Astrocyte (in vitro differentiated cells and primary cell): ENCODE measurements around the gene NCOA5. TPM values are rescaled to one million over a fixed set of nuclear protein-coding genes. Genes with fewer than 3 reads are reported as not detected.
A peak's percentile ranks its signal among the peaks of the same experiment; 100 is the strongest.

ENCODE experiments used
- DNase-seq: peaks from one replicate; pipeline ENCODE4 v3.0.0-alpha.2; 2010; ENCODE audit warnings: low read depth
- FAIRE-seq: peaks from 2 replicates; lab custom pipeline; 2011; peaks lifted over from hg19 to GRCh38; lab: Jason Lieb, UNC
- H2AFZ ChIP-seq: 2 replicates; pipeline ENCODE4 v1.6.0; 2012; ENCODE audit warnings: low read depth, low read length, inconsistent platforms
- H3K27ac ChIP-seq: 2 replicates; pipeline ENCODE4 v1.5.1; 2011; ENCODE audit warnings: low read depth, low read length, inconsistent platforms
- H3K27me3 ChIP-seq: 2 replicates; pipeline ENCODE4 v1.6.0; 2011; ENCODE audit warnings: low read length, inconsistent platforms; ENCODE audit not compliant: insufficient read depth
- H3K36me3 ChIP-seq: 2 replicates; pipeline ENCODE4 v1.5.1; 2011; ENCODE audit warnings: low read length, inconsistent platforms; ENCODE audit not compliant: insufficient read depth
- H3K4me1 ChIP-seq: 2 replicates; pipeline ENCODE4 v1.5.1; 2011; ENCODE audit warnings: low read length, inconsistent platforms; ENCODE audit not compliant: insufficient read depth
- H3K4me2 ChIP-seq: 2 replicates; pipeline ENCODE4 v1.6.0; 2012; ENCODE audit warnings: low read length, inconsistent platforms
- H3K4me3 ChIP-seq: 2 replicates; pipeline ENCODE4 v1.5.1; 2011; ENCODE audit warnings: low read depth, mild to moderate bottlenecking, low read length, inconsistent platforms; ENCODE audit not compliant: insufficient read depth
- H3K79me2 ChIP-seq: 2 replicates; pipeline ENCODE4 v1.6.0; 2012; ENCODE audit warnings: mild to moderate bottlenecking, low read length, inconsistent platforms; ENCODE audit not compliant: insufficient read depth
- H3K9ac ChIP-seq: 2 replicates; pipeline ENCODE4 v1.6.0; 2012; ENCODE audit warnings: mild to moderate bottlenecking, low read length, inconsistent platforms
- H3K9me3 ChIP-seq: 2 replicates; pipeline ENCODE4 v1.5.1; 2012; ENCODE audit warnings: low read depth, mild to moderate bottlenecking, low read length, inconsistent platforms; ENCODE audit not compliant: insufficient read depth
- H4K20me1 ChIP-seq: 2 replicates; pipeline ENCODE4 v1.6.0; 2012; ENCODE audit warnings: low read length, inconsistent platforms; ENCODE audit not compliant: insufficient read depth
- H3K27ac Mint-ChIP-seq: one replicate; pipeline ENCODE4 v1.8.0; 2021; ENCODE audit warnings: mild to moderate bottlenecking, mixed read lengths; ENCODE audit not compliant: unreplicated experiment
- H3K27me3 Mint-ChIP-seq: one replicate; pipeline ENCODE4 v1.8.0; 2021; ENCODE audit warnings: low read depth, mixed read lengths; ENCODE audit not compliant: unreplicated experiment
- H3K36me3 Mint-ChIP-seq: one replicate; pipeline ENCODE4 v1.8.0; 2021; ENCODE audit warnings: low read depth, mixed read lengths; ENCODE audit not compliant: unreplicated experiment
- H3K4me1 Mint-ChIP-seq: one replicate; pipeline ENCODE4 v1.8.0; 2021; ENCODE audit warnings: low read depth, mixed read lengths; ENCODE audit not compliant: unreplicated experiment
- H3K4me3 Mint-ChIP-seq: one replicate; pipeline ENCODE4 v1.8.0; 2021; ENCODE audit warnings: mild to moderate bottlenecking, moderate library complexity, mixed read lengths; ENCODE audit not compliant: unreplicated experiment
- H3K9me3 Mint-ChIP-seq: one replicate; pipeline ENCODE4 v1.8.0; 2021; ENCODE audit warnings: mild to moderate bottlenecking, mixed read lengths; ENCODE audit not compliant: unreplicated experiment
- CTCF ChIP-seq: IDR thresholded peaks from 2 replicates; pipeline ENCODE4 v1.5.1; 2011; ENCODE audit warnings: low read depth, mild to moderate bottlenecking, inconsistent platforms, low read length, moderate library complexity; ENCODE audit not compliant: insufficient read depth
- EZH2 ChIP-seq: IDR thresholded peaks from 2 replicates; pipeline ENCODE4 v1.6.1; 2012; ENCODE audit warnings: mild to moderate bottlenecking, low read length, inconsistent platforms; ENCODE audit not compliant: insufficient read depth
- total RNA-seq: library from RNA; stranded (reverse); gene quantifications from 2 replicates; pipeline ENCODE4 v1.2.1, GENCODE V29; 2021

Gene NCOA5
- total RNA-seq, 1 donor from 2014 or later: 20.7 TPM

- H3K27me3 Mint-ChIP-seq: peaks cover 83% of the 10 kb centered on the region
- TF ChIP-seq EZH2 (no peak), CTCF (no peak)
- Histone ChIP-seq H3K27me3 (peaks cover 10% of the 10 kb centered on the region), H3K4me1 (no peaks in the 10 kb centered on the region), H3K36me3 (no peaks in the 10 kb centered on the region), H3K27ac (no peak overlapping the region), H3K4me2 (no peak overlapping the region), H4K20me1 (peaks cover 3% of the 10 kb centered on the region), H3K4me3 (no peak overlapping the region), H2AFZ (no peak overlapping the region), H3K79me2 (no peaks in the 10 kb centered on the region), H3K9ac (no peak overlapping the region), H3K9me3 (no peaks in the 10 kb centered on the region)
- no peak overlapping the region for H3K4me3 Mint-ChIP-seq
- FAIRE-seq (no peak), DNase-seq (no peak)
- peaks cover 5% of the 10 kb centered on the region for H3K36me3 Mint-ChIP-seq
- no peak overlapping the region for H3K27ac Mint-ChIP-seq
- H3K4me1 Mint-ChIP-seq: no peaks in the 10 kb centered on the region
- peaks cover 8% of the 10 kb centered on the region for H3K9me3 Mint-ChIP-seq
Observed at GRCh38 chr20:46043556-46043955, 46.2 kb downstream of the NCOA5 start.

- Histone ChIP-seq H3K4me2 (no peak overlapping the region), H3K4me3 (no peak overlapping the region), H3K27ac (no peak overlapping the region), H2AFZ (no peak overlapping the region), H3K4me1 (no peaks in the 10 kb centered on the region), H4K20me1 (peaks cover 3% of the 10 kb centered on the region), H3K9ac (no peak overlapping the region), H3K79me2 (no peaks in the 10 kb centered on the region), H3K36me3 (no peaks in the 10 kb centered on the region), H3K9me3 (no peaks in the 10 kb centered on the region), H3K27me3 (peaks cover 10% of the 10 kb centered on the region)
- FAIRE-seq (no peak), DNase-seq (peak; percentile 10)
- peaks cover 6% of the 10 kb centered on the region for H3K36me3 Mint-ChIP-seq
- H3K9me3 Mint-ChIP-seq: peaks cover 9% of the 10 kb centered on the region
- H3K27ac Mint-ChIP-seq: no peak overlapping the region
- H3K27me3 Mint-ChIP-seq: peaks cover 80% of the 10 kb centered on the region
- no peaks in the 10 kb centered on the region for H3K4me1 Mint-ChIP-seq
- no peak overlapping the region for H3K4me3 Mint-ChIP-seq
- TF ChIP-seq EZH2: no peak
- no peak for TF ChIP-seq CTCF
Observed at GRCh38 chr20:46040902-46041535, 48.7 kb downstream of the NCOA5 start.

- peaks cover 13% of the 10 kb centered on the region for H3K9me3 Mint-ChIP-seq
- H3K4me3 ChIP-seq: no peak overlapping the region
- no peaks in the 10 kb centered on the region for H3K4me1 Mint-ChIP-seq
- H3K9ac ChIP-seq: no peak overlapping the region
- TF ChIP-seq CTCF: no peak
- TF ChIP-seq EZH2: no peak
- no peaks in the 10 kb centered on the region for H3K9me3 ChIP-seq
- no peaks in the 10 kb centered on the region for H3K4me1 ChIP-seq
- H3K4me2 ChIP-seq: no peak overlapping the region
- DNase-seq (no peak), FAIRE-seq (no peak)
- H4K20me1 ChIP-seq: peaks cover 3% of the 10 kb centered on the region
- H3K27ac ChIP-seq: no peak overlapping the region
- H2AFZ ChIP-seq: no peak overlapping the region
- H3K4me3 Mint-ChIP-seq: no peak overlapping the region
- H3K36me3 ChIP-seq: no peaks in the 10 kb centered on the region
- peaks cover 82% of the 10 kb centered on the region for H3K27me3 Mint-ChIP-seq
- H3K36me3 Mint-ChIP-seq: peaks cover 6% of the 10 kb centered on the region
- no peaks in the 10 kb centered on the region for H3K79me2 ChIP-seq
- peaks cover 32% of the 10 kb centered on the region for H3K27me3 ChIP-seq
- H3K27ac Mint-ChIP-seq: no peak overlapping the region
Observed at GRCh38 chr20:46037036-46037435, 52.7 kb downstream of the NCOA5 start.
